Retinal pigment epithelial cell (primary cell): Measurements from ENCODE around the gene CORO7.

ENCODE experiments used
- DNase-seq: peaks from one replicate; pipeline ENCODE4 v3.0.0-alpha.2; 2010; ENCODE audit warnings: low read depth
- H3K4me3 ChIP-seq: 2 replicates; pipeline ENCODE4 v1.5.1; 2011; ENCODE audit warnings: mild to moderate bottlenecking, low read length, control low read depth, moderate library complexity
- TF ChIP-seq, protein P1 (sequence below): conservative IDR thresholded peaks from 2 replicates; pipeline ENCODE4 v1.5.1; 2011; ENCODE audit warnings: low read depth, low read length, control low read depth, inconsistent platforms

The CORO7 gene

DNA sequence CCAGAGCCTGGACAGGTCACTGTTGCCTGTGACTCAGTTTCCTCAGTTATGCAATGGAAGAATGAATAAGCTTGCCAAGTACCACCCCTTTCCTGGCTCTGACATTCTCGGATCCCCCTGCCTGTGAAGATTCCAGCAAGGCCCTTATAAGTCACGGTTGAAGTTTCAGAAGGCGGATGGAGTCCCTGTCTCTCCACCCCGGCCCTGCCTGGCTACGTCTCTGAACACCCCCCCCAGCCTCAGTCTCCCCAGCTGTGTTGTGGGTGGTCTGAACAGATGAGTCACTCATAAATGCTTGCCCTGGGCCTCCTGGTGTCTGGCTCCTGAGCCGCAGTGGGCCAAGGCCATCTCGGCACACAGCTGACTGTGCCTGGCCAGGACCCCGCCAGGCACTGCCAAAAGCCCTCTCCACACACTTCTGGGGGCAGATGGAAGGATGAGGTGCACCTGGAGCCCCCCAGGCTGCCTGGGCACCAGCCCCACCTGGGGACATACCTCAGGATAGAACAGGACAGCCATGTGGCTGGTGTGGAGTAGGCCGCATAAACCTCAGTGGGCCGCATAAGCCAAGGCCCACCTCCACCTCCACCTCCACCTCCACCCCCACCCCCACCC lies 29.3 kb downstream of the CORO7 start:
- no peak overlapping the region for H3K4me3 ChIP-seq
- no peak for DNase-seq
- TF ChIP-seq, protein P1, sequence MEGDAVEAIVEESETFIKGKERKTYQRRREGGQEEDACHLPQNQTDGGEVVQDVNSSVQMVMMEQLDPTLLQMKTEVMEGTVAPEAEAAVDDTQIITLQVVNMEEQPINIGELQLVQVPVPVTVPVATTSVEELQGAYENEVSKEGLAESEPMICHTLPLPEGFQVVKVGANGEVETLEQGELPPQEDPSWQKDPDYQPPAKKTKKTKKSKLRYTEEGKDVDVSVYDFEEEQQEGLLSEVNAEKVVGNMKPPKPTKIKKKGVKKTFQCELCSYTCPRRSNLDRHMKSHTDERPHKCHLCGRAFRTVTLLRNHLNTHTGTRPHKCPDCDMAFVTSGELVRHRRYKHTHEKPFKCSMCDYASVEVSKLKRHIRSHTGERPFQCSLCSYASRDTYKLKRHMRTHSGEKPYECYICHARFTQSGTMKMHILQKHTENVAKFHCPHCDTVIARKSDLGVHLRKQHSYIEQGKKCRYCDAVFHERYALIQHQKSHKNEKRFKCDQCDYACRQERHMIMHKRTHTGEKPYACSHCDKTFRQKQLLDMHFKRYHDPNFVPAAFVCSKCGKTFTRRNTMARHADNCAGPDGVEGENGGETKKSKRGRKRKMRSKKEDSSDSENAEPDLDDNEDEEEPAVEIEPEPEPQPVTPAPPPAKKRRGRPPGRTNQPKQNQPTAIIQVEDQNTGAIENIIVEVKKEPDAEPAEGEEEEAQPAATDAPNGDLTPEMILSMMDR: no peak

DNA sequence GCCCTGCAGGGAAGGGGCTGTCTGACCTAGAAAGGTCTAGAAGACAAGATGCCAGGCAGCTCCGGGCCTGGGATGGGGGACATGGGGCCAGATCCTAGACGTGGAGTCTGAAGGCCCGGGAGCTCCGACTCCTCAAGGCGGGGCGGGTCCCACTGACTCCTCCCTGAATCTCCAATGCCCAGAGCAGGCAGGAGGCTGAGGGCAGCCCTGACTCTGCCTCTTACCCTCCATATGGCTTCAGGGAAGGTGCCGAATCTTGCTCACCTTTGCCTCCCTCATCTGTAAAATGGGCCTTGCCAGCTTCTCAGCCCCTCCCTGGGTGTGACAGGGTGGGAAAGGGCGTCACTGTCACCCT lies 30.0 kb downstream of the CORO7 start:
- no peak for DNase-seq
- TF ChIP-seq, protein P1: no peak

DNA sequence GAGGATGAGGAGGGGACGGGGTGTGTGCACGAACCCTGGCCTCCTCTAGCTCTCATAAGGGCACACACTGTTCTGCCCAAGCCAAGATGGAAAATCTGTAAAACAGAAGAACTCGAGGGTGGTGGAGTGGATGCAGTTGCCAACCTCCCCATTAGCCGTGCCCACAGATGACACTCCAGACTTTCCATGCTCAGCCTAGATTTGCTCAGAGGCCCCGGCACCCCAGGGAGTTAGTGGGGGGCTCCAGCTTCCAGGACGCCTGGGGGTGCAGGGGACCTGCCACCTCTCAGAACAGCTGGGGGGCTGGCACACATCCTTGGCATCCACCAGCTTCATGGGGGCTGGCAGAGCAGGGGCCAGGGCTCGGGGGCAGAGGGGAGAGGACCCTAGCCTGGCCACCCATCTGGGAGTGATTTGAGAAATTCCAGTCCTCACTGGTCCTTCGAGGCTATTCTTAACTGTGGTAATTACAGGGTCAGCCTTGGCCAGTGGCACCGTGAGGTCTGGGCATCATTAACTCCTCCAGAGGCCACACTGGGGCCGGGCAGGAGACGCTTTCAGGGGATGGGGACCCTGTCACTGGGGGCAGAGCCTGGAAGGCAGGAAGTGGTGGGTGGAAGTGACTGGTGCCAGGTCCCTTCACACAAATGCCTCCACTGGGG lies 30.5 kb downstream of the CORO7 start:
- TF ChIP-seq, protein P1: no peak
- no peak overlapping the region for H3K4me3 ChIP-seq
- no peak for DNase-seq

More for the DNA sequence above, 30.0 kb downstream of the CORO7 start:
- no peak overlapping the region for H3K4me3 ChIP-seq

DNA sequence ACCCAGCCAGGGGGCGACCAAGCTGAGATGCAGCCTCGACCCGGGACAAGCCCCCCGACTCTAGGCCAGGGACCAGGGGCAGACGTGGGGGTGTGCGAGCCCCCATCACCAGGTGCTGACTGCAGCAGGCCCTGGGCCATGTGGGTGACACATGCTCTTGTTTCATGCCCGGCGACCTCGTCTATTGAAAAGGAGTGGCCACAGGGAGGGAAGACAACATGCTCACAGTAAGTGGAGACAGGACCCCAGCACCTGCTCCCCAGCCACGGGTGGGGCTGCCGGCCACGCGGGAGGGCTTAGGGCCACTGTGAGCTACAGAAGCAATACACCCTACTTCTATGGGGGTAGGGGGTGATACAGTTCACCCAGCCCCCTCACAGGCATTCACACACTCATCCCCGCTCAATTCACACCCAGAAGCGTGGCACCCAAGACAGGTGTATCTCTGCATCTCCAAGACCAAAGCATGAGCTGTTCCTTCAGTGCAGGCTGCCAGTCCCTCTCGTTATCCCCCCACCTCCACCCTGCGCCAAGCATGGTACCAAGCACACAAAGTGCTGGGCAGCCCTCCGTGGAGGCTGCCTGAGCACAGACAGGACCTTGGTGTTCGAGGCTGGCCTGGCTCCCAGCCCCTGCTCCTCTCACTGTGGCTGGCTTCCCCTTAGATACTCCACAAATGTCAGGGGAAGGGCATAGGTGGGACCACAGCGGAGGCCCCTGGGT lies 31.2 kb downstream of the CORO7 start:
- no peak overlapping the region for H3K4me3 ChIP-seq
- TF ChIP-seq, protein P1: no peak
- DNase-seq: no peak

DNA sequence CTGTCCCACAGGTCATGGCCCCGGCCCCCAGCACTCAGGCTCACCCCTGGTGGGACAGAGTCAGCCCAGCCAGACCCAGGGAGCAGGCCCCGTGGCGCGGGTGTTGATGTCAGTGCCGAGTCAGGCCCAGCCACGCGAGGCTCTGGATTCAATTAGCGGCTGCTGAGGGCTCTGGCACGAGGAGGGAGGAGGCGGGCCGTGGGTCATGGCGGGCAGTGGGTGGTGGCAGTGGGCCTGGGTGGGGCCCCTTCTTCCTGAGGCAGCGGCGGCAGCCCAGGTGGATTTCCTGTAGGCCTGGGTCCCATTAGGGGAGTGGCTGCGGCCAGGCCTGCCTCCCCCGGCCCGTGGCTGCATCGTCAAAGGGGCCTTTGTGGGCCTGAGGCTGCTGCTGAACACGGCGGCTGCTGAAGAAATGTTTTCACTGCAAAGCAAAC lies 31.9 kb downstream of the CORO7 start:
- H3K4me3 ChIP-seq: no peak overlapping the region
- no peak for DNase-seq
- TF ChIP-seq, protein P1: no peak

DNA sequence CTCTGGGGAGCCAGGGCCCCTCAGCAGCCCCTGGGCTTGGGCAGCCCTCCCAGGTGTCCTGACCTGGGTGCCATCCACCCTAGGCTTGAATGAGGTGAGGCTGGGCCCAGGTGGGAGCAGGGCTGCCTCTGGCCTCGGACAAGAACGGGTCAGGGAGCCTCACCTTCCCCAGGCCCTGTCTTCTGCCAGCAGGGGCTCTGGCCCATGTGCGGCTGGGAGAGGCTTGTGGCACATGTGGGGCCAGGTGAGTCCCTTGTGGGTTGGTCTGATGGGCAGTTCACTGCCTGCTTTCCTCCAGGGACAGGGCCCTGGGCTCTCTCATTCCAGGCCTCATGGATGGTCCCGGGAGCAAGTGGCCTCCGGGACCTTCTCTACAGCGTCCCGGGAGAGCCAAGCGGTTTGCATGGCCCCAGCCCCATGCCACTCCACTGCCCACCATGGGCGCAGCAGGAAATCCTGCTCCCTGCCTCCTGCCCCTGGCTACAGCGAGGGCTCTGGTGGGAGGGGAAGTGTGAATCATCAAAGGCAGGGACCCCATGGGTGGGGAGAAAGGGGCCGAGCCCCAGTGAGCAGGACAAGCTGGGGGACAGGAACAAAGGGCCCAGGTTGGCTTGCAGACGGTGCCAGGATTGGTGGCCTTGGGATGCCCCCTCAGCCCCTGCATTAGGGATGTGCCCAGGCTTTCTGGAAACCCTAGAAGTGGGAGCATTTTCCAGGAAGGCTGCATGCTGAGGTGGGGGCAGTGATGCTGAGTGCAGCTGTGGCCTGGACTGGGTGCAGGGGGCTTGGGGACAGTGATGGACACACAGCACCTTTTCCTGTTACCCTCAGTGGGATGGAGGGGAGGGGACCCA lies 32.6 kb downstream of the CORO7 start:
- TF ChIP-seq, protein P1: no peak
- no peak for DNase-seq
- no peak overlapping the region for H3K4me3 ChIP-seq
